Smooth muscle cell (in vitro differentiated cells): ENCODE data around the gene LGMN. TPM values are rescaled to one million over a fixed set of nuclear protein-coding genes. Genes with fewer than 3 reads are reported as not detected.

Experiments
- DNase-seq: peaks from one replicate; lab custom pipeline; 2025; ENCODE audit not compliant: unreplicated experiment; lab: John Stamatoyannopoulos, UW
- H2AFZ ChIP-seq: fragments of 200-600 bp; sonication (generic); 2 replicates; pipeline ENCODE4 v1.6.0; 2016; ENCODE audit warnings: antibody characterized with exemption, low read depth, mild to moderate bottlenecking
- H3F3A ChIP-seq: fragments of 200-600 bp; sonication (generic); 2 replicates; pipeline ENCODE4 v1.6.0; 2017; ENCODE audit warnings: antibody characterized with exemption, low read depth
- H3K27ac ChIP-seq: fragments of 200-600 bp; sonication (generic); 2 replicates; pipeline ENCODE4 v1.5.1; 2016; ENCODE audit warnings: low read depth, mild to moderate bottlenecking
- H3K27me3 ChIP-seq: fragments of 200-600 bp; sonication (generic); 2 replicates; pipeline ENCODE4 v1.6.1; 2016; ENCODE audit warnings: low read depth, mild to moderate bottlenecking
- H3K36me3 ChIP-seq: fragments of 200-600 bp; sonication (generic); 2 replicates; pipeline ENCODE4 v1.5.1; 2016; ENCODE audit warnings: low read depth
- H3K4me1 ChIP-seq: fragments of 200-600 bp; sonication (generic); 2 replicates; pipeline ENCODE4 v1.5.1; 2016; ENCODE audit warnings: low read depth
- H3K4me2 ChIP-seq: fragments of 200-600 bp; sonication (generic); 2 replicates; pipeline ENCODE4 v1.6.0; 2016; ENCODE audit warnings: mild to moderate bottlenecking
- H3K4me3 ChIP-seq: fragments of 200-600 bp; sonication (generic); 2 replicates; pipeline ENCODE4 v1.5.1; 2016; ENCODE audit warnings: mild to moderate bottlenecking
- H3K79me2 ChIP-seq: fragments of 200-600 bp; sonication (generic); 2 replicates; pipeline ENCODE4 v1.6.0; 2016; ENCODE audit warnings: low read depth, mild to moderate bottlenecking
- H3K9ac ChIP-seq: fragments of 200-600 bp; sonication (generic); 2 replicates; pipeline ENCODE4 v1.6.0; 2016; ENCODE audit warnings: low read depth
- H3K9me3 ChIP-seq: fragments of 200-600 bp; sonication (generic); replicated peaks from 2 replicates; pipeline ENCODE4 v1.5.1; 2016; ENCODE audit warnings: low read depth
- H4K20me1 ChIP-seq: fragments of 200-600 bp; sonication (generic); 2 replicates; pipeline ENCODE4 v1.6.0; 2016; ENCODE audit warnings: low read depth
- WGBS: methylation state at CpG from one replicate; pipeline ENCODE4 v1.1.7; 2016; ENCODE audit warnings: low lambda C conversion rate; 5-methylcytosine and 5-hydroxymethylcytosine counted together
- polyA plus RNA-seq: library from polyadenylated mRNA; unstranded; fragments of >200 nt; fragmentation: Nextera tagmentation; extraction: Ambion mirVana; gene quantifications from 2 replicates; pipeline ENCODE4 v1.2.1, GENCODE V29; 2016
- total RNA-seq: library from RNA; depleted of rRNA; stranded (reverse); fragments of >200 nt; gene quantifications from 2 replicates; pipeline ENCODE4 v1.2.3, GENCODE V29; 2014
- TF ChIP-seq, protein P1 (sequence below): fragments of 200-600 bp; sonication (generic); IDR thresholded peaks from 2 replicates; pipeline ENCODE4 v1.5.1; 2017; ENCODE audit warnings: borderline replicate concordance, mild to moderate bottlenecking, antibody characterized with exemption; ENCODE audit not compliant: insufficient read depth, poor library complexity, severe bottlenecking

LGMN gene
- total and polyA plus RNA-seq, 2 experiments from 2014 or later = 124 to 133 TPM

- Histone ChIP-seq H3K4me2 (no peak overlapping the region), H2AFZ (no peak overlapping the region), H3K27ac (no peak overlapping the region), H3K9me3 (no peaks in the 10 kb centered on the region), H3F3A (no peaks in the 10 kb centered on the region), H3K27me3 (no peaks in the 10 kb centered on the region), H3K36me3 (peaks cover 6% of the 10 kb centered on the region), H4K20me1 (peaks cover 80% of the 10 kb centered on the region), H3K4me1 (peaks cover 3% of the 10 kb centered on the region), H3K79me2 (peaks cover 17% of the 10 kb centered on the region), H3K4me3 (no peak overlapping the region), H3K9ac (no peak overlapping the region)
- 93% methylated on average over 7 of the region's 7 CpGs for WGBS
- TF ChIP-seq, protein P1, sequence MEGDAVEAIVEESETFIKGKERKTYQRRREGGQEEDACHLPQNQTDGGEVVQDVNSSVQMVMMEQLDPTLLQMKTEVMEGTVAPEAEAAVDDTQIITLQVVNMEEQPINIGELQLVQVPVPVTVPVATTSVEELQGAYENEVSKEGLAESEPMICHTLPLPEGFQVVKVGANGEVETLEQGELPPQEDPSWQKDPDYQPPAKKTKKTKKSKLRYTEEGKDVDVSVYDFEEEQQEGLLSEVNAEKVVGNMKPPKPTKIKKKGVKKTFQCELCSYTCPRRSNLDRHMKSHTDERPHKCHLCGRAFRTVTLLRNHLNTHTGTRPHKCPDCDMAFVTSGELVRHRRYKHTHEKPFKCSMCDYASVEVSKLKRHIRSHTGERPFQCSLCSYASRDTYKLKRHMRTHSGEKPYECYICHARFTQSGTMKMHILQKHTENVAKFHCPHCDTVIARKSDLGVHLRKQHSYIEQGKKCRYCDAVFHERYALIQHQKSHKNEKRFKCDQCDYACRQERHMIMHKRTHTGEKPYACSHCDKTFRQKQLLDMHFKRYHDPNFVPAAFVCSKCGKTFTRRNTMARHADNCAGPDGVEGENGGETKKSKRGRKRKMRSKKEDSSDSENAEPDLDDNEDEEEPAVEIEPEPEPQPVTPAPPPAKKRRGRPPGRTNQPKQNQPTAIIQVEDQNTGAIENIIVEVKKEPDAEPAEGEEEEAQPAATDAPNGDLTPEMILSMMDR = no peak
- DNase-seq = no peak
Observed at GRCh38 chr14:92734618-92735017, 13.8 kb downstream of the LGMN start.

DNA sequence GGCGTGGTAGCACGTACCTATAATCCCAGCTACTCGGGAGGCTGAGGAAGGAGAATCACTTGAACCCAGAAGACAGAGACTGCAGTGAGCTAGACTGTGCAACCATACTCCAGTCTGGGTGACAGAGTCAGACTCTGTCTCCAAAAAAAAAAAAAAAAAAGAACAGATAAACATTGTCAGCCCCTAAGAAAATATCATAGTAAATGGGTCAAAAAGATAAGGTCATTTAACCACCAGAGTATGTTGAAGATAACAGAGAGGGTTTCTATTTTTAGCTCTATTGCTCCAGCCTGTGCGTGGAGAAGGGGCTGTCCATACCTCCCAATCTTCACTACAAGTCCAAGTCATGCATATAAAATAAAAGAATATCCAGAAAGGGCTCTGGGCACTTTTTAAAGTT, 15.4 kb downstream of the LGMN start:
- WGBS = 72% methylated on average over 4 of the region's 4 CpGs
- no peak overlapping the region for H2AFZ ChIP-seq
- H3K4me3 ChIP-seq = no peak overlapping the region
- DNase-seq = no peak
- H3K4me2 ChIP-seq = no peak overlapping the region
- peaks cover 5% of the 10 kb centered on the region for H3K4me1 ChIP-seq
- H3K27ac ChIP-seq = no peak overlapping the region
- peaks cover 76% of the 10 kb centered on the region for H4K20me1 ChIP-seq
- H3F3A ChIP-seq = no peaks in the 10 kb centered on the region
- H3K9ac ChIP-seq = no peak overlapping the region
- peaks cover 6% of the 10 kb centered on the region for H3K36me3 ChIP-seq
- TF ChIP-seq, protein P1 = no peak
- H3K27me3 ChIP-seq = no peaks in the 10 kb centered on the region
- H3K9me3 ChIP-seq = no peaks in the 10 kb centered on the region
- H3K79me2 ChIP-seq = peaks cover 17% of the 10 kb centered on the region

DNA sequence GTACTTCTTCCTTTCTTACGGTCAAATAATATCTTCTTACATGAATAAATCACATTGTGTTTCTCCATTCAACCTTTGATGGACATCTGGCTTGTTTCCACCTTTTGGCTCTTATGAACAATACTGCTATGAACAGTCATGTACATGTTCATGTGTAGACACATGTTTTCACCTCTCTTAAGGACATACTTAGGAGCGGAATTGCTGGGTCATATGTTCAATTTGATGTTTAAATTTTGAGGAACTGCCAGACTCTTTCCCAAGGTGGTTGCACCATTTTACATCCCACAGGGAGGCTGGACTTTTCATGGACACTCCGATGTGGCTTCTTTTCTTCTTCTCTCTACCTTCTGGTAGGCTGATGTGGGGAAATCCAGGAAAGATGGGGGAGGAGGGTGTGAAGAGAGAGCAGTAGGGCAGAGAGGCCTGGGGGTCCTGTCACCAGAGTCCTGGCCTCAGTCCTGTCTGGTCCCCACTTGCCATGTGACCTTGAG, 16.8 kb downstream of the LGMN start:
- no peak overlapping the region for H3K27ac ChIP-seq
- no peak overlapping the region for H2AFZ ChIP-seq
- no peak overlapping the region for H3K4me3 ChIP-seq
- peaks cover 5% of the 10 kb centered on the region for H3K4me1 ChIP-seq
- no peaks in the 10 kb centered on the region for H3K27me3 ChIP-seq
- H3K9me3 ChIP-seq = no peaks in the 10 kb centered on the region
- WGBS = 96% methylated on average over 3 of the region's 3 CpGs
- H3K4me2 ChIP-seq = no peak overlapping the region
- peaks cover 9% of the 10 kb centered on the region for H3K79me2 ChIP-seq
- no peak overlapping the region for H3K9ac ChIP-seq
- TF ChIP-seq, protein P1 = no peak
- H4K20me1 ChIP-seq = peaks cover 67% of the 10 kb centered on the region
- no peak for DNase-seq
- no peaks in the 10 kb centered on the region for H3F3A ChIP-seq
- H3K36me3 ChIP-seq = peaks cover 6% of the 10 kb centered on the region

GRCh38 chr14:92729634-92730358, 18.6 kb downstream of the LGMN start:
- H3F3A ChIP-seq = peaks cover 8% of the 10 kb centered on the region
- H2AFZ ChIP-seq = no peak overlapping the region
- peak overlapping the region; percentile 36 for H3K27ac ChIP-seq
- peaks cover 4% of the 10 kb centered on the region for H3K79me2 ChIP-seq
- 47% methylated on average over 14 of the region's 14 CpGs for whole genome bisulfite sequencing
- H3K27me3 ChIP-seq = no peaks in the 10 kb centered on the region
- peaks cover 6% of the 10 kb centered on the region for H3K36me3 ChIP-seq
- H3K4me3 ChIP-seq = no peak overlapping the region
- H3K4me2 ChIP-seq = peak overlapping the region; percentile 66
- peak overlapping the region; percentile 42 for H3K9ac ChIP-seq
- TF ChIP-seq, protein P1 = no peak
- H4K20me1 ChIP-seq = peaks cover 56% of the 10 kb centered on the region
- peaks cover 5% of the 10 kb centered on the region for H3K4me1 ChIP-seq
- H3K9me3 ChIP-seq = no peaks in the 10 kb centered on the region
- no peak for DNase-seq
